A673 (cell line): ENCODE results near the gene IKBKE. TPM values are rescaled to one million over a fixed set of nuclear protein-coding genes. Genes with fewer than 3 reads are reported as not detected.

Source experiments
- BruUV-seq: library from RNA; stranded (reverse); fragments of 400-500 nt; replicated peaks from 2 replicates; lab custom pipeline; 2021; lab: Mats Ljungman, UMichigan
- CTCF ChIA-PET: fragments of 300-600 bp; sonication (Branson Sonifier 250); formaldehyde crosslinking; loops from one replicate; lab custom pipeline; 2022; ENCODE audit warnings: antibody characterized with exemption; lab: Charles Lee
- POLR2A ChIA-PET: fragments of 300-600 bp; sonication (Branson Sonifier 250); formaldehyde crosslinking; loops from one replicate; lab custom pipeline; 2022; ENCODE audit warnings: antibody characterized with exemption; ENCODE audit not compliant: low non-redundant PET; lab: Charles Lee
- DNase-seq: peaks from one replicate; pipeline ENCODE4 v3.0.0-alpha.2; 2015; ENCODE audit warnings: low spot score
- H3K27ac ChIP-seq: fragments of 200-600 bp; sonication (generic); 2 replicates; pipeline ENCODE4 v1.5.1; 2016; ENCODE audit warnings: mixed run types, low read depth, mild to moderate bottlenecking, mixed read lengths, antibody characterized with exemption, low read length; ENCODE audit not compliant: poor library complexity, severe bottlenecking
- H3K27me3 ChIP-seq: fragments of 200-600 bp; sonication (generic); replicated peaks from 2 replicates; pipeline ENCODE4 v1.6.1; 2017; ENCODE audit warnings: mixed run types, low read depth, mild to moderate bottlenecking, mixed read lengths, antibody characterized with exemption, low read length; ENCODE audit not compliant: insufficient read depth, poor library complexity
- H3K36me3 ChIP-seq: fragments of 200-600 bp; sonication (generic); 2 replicates; pipeline ENCODE4 v1.6.1; 2016; ENCODE audit warnings: mixed run types, mild to moderate bottlenecking, mixed read lengths, antibody characterized with exemption, low read length; ENCODE audit not compliant: insufficient read depth, poor library complexity, severe bottlenecking
- H3K4me1 ChIP-seq: fragments of 200-600 bp; sonication (generic); 2 replicates; pipeline ENCODE4 v1.6.1; 2017; ENCODE audit warnings: mixed run types, mild to moderate bottlenecking, mixed read lengths, antibody characterized with exemption, low read length; ENCODE audit not compliant: insufficient read depth, poor library complexity, severe bottlenecking
- H3K4me3 ChIP-seq: fragments of 200-600 bp; sonication (generic); 2 replicates; pipeline ENCODE4 v1.5.1; 2016; ENCODE audit warnings: low read depth, mixed run types, mild to moderate bottlenecking, mixed read lengths, low read length; ENCODE audit not compliant: poor library complexity, severe bottlenecking
- H3K9me3 ChIP-seq: fragments of 200-600 bp; sonication (generic); 2 replicates; pipeline ENCODE4 v1.6.1; 2016; ENCODE audit warnings: mixed run types, low read depth, mild to moderate bottlenecking, mixed read lengths, antibody characterized with exemption, low read length; ENCODE audit not compliant: poor library complexity, severe bottlenecking
- EZH2 ChIP-seq: fragments of 200-600 bp; sonication (generic); IDR thresholded peaks from 2 replicates; pipeline ENCODE4 v1.6.1; 2017; ENCODE audit warnings: borderline replicate concordance, low read depth, mild to moderate bottlenecking, mixed read lengths, antibody characterized with exemption, low read length; ENCODE audit not compliant: poor library complexity, severe bottlenecking
- intact Hi-C: fragments of 100-400 bp; cut with micrococcal nuclease; formaldehyde crosslinking; loops from one replicate; pipeline ENCODE4 v1.10.0; 2022; ENCODE audit not compliant: unreplicated experiment
- total RNA-seq: library from RNA; stranded (reverse); gene quantifications from 2 replicates; pipeline ENCODE4 v1.2.3, GENCODE V29; 2021
- TF ChIP-seq, protein P1 (sequence below): fragments of 300-800, 200-600 bp; sonication (generic); conservative IDR thresholded peaks from 2 replicates; pipeline ENCODE4 v1.5.1; 2017; ENCODE audit warnings: low read depth, mild to moderate bottlenecking, antibody characterized with exemption, low read length, moderate library complexity, mixed read lengths

Gene IKBKE
- total RNA-seq, 1 experiment from 2014 or later: 2.9 TPM

DNA sequence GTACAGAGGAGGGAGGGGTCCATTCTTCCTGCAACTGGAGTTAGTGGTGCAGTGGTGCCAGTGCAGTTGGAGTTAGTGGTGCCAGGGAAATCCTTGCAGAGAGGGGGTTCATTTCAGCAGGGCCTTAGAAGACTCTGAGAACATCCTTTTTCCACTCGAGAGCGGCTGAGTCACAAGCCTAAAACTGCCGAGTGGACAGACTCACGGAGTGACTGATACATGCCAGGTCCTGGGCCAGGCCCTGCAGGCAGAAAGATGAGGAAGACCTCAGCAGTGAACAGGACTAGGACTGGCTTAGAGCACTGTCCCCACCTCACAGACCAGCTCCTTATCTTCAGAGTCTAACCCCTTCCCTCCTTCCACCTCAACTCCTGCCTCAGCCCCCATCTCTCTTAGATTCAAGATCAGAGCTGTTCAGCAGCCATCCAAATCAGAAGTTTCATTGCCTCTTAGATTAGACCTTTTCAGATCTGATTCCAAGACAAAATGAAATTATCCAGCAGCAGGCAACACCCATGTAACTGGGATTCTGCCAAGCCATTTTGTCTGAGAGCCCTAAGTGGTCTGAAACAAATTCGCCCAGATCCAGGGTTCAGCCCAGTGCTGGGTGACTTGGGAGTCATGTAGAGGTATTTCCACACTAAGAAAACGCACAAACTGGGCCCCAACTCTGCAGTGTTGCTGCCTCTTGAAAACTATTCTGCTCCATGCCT lies 12.7 kb upstream of the IKBKE start:
- no peak for DNase-seq
- H3K36me3 ChIP-seq: peaks cover 10% of the 10 kb centered on the region
- intact Hi-C loops: no loop called here
- no peak overlapping the region for H3K4me3 ChIP-seq
- H3K9me3 ChIP-seq: no peaks in the 10 kb centered on the region
- ChIA-PET CTCF (no interaction called here), POLR2A (no interaction called here)
- H3K27ac ChIP-seq: no peak overlapping the region
- no TSS peak for BruUV-seq
- no peaks in the 10 kb centered on the region for H3K27me3 ChIP-seq
- peaks cover 22% of the 10 kb centered on the region for H3K4me1 ChIP-seq
- TF ChIP-seq EZH2: no peak
- TF ChIP-seq, protein P1, sequence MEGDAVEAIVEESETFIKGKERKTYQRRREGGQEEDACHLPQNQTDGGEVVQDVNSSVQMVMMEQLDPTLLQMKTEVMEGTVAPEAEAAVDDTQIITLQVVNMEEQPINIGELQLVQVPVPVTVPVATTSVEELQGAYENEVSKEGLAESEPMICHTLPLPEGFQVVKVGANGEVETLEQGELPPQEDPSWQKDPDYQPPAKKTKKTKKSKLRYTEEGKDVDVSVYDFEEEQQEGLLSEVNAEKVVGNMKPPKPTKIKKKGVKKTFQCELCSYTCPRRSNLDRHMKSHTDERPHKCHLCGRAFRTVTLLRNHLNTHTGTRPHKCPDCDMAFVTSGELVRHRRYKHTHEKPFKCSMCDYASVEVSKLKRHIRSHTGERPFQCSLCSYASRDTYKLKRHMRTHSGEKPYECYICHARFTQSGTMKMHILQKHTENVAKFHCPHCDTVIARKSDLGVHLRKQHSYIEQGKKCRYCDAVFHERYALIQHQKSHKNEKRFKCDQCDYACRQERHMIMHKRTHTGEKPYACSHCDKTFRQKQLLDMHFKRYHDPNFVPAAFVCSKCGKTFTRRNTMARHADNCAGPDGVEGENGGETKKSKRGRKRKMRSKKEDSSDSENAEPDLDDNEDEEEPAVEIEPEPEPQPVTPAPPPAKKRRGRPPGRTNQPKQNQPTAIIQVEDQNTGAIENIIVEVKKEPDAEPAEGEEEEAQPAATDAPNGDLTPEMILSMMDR: no peak

DNA sequence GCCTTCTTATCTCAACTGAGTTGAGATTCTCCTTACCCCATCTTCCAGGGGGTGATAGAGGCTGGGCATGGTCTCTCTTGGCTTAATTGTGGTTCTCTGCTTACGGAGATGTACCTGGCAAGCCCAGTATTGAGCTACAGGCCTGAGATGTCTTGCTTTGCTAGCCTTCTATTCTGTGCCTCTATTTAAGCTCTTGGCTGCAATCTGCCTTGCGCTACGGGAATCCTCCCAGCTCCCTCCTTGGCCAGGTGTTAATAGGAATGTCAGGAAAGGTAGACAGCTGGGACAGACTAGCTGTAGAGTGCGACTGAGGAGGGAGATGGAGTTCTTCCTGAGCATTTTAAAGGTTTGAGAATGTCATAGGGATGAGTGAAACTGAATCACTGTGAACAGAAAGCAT lies 10.6 kb upstream of the IKBKE start:
- H3K27me3 ChIP-seq: no peaks in the 10 kb centered on the region
- POLR2A ChIA-PET: no interaction called here
- CTCF ChIA-PET: interaction anchor here (1.0 kb wide), 1 partner anchor 10 kb away, joined by 3 read pairs; the partner anchor contains the start of gene IKBKE
- peaks cover 7% of the 10 kb centered on the region for H3K36me3 ChIP-seq
- peaks cover 22% of the 10 kb centered on the region for H3K4me1 ChIP-seq
- no peak overlapping the region for H3K4me3 ChIP-seq
- no peak overlapping the region for H3K27ac ChIP-seq
- H3K9me3 ChIP-seq: no peaks in the 10 kb centered on the region
- intact Hi-C loops: no loop called here
- DNase-seq: no peak
- TF ChIP-seq, protein P1: no peak
- TF ChIP-seq EZH2: no peak
- BruUV-seq: no TSS peak

DNA sequence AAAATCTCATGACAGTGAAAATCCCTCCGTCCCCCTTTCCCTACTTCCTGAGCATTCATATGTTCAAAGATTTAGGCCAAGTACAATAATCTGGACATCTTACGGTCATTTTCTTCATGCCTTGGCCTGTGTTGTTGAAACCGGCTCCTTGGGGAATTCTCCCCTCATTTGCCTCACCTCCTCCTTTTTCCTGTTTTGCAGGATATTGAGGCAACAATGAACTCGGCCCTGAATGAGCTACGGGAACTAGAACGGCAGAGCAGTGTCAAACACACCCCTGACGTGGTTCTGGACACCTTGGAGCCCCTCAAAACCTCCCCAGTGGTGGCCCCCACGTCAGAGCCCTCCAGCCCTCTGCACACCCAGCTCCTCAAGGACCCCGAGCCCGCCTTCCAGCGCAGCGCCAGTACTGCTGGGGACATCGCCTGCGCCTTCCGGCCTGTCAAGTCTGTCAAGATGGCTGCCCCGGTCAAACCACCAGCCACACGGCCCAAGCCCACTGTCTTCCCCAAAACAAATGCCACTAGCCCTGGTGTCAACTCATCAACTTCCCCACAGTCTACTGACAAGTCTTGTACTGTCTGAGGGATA lies 9.3 kb upstream of the IKBKE start:
- Histone ChIP-seq H3K9me3 (no peaks in the 10 kb centered on the region), H3K27ac (no peak overlapping the region), H3K36me3 (peaks cover 3% of the 10 kb centered on the region), H3K27me3 (no peaks in the 10 kb centered on the region), H3K4me1 (peaks cover 13% of the 10 kb centered on the region), H3K4me3 (no peak overlapping the region)
- TF ChIP-seq, protein P1: no peak
- TF ChIP-seq EZH2: no peak
- BruUV-seq: no TSS peak
- CTCF ChIA-PET: no interaction called here
- POLR2A ChIA-PET: no interaction called here
- intact Hi-C loops: no loop called here
- no peak for DNase-seq
